ENCODE measurements around the gene SCYGR5.
"Not testable (repeated sequence)": the region's sequence is repeated elsewhere in the genome, so short reads cannot be mapped to it uniquely, and the experiment has no call there.

DNA sequence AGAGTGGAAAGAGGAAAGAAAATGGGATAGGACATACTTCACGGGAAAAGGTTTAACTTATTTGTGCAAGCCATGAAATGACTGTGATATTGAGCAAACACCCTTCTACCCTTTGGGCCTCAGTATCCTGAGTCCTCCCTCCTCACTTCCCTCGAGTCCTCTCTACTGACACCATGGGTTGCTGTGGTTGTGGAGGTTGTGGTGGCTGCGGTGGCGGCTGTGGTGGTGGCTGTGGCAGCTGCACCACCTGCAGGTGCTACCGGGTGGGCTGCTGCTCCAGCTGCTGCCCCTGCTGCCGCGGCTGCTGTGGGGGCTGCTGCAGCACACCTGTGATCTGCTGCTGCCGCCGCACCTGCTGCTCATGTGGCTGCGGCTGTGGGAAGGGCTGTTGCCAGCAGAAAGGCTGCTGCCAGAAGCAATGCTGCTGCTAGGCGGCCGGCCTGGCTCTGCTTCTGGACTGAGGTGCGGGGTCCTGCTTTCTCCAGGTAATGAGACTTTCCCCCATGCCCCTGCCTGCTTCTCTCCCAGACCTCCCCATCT, at the start of gene SCYGR5:
- not testable (repeated sequence) for TF ChIP-seq CEBPB, EGR1 (IDR thresholded peaks at IDR 0.05; ENCODE audit: low read depth)
- TF ChIP-seq, protein P1, sequence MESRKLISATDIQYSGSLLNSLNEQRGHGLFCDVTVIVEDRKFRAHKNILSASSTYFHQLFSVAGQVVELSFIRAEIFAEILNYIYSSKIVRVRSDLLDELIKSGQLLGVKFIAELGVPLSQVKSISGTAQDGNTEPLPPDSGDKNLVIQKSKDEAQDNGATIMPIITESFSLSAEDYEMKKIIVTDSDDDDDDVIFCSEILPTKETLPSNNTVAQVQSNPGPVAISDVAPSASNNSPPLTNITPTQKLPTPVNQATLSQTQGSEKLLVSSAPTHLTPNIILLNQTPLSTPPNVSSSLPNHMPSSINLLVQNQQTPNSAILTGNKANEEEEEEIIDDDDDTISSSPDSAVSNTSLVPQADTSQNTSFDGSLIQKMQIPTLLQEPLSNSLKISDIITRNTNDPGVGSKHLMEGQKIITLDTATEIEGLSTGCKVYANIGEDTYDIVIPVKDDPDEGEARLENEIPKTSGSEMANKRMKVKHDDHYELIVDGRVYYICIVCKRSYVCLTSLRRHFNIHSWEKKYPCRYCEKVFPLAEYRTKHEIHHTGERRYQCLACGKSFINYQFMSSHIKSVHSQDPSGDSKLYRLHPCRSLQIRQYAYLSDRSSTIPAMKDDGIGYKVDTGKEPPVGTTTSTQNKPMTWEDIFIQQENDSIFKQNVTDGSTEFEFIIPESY (IDR thresholded peaks at IDR 0.05; ENCODE audit: extremely low read depth, insufficient replicate concordance, low read length): not testable (repeated sequence)

Data from HCT116 (cell line).